CD4-positive, alpha-beta memory T cell (primary cell): ENCODE results near the gene LRP1B. TPM values are rescaled to one million over a fixed set of nuclear protein-coding genes. Genes with fewer than 3 reads are reported as not detected.
"Not testable (repeated sequence)": the region's sequence is repeated elsewhere in the genome, so short reads cannot be mapped to it uniquely, and the experiment has no call there.

Experiments
- CTCF ChIA-PET: fragments of 350-600 bp; sonication (Branson Sonifier 250); formaldehyde crosslinking; loops from one replicate; lab custom pipeline; 2021; ENCODE audit warnings: inconsistent platforms; ENCODE audit not compliant: partially characterized antibody; lab: Charles Lee
- POLR2A ChIA-PET: fragments of 350-600 bp; sonication (Branson Sonifier 250); formaldehyde crosslinking; loops from one replicate; lab custom pipeline; 2021; ENCODE audit not compliant: partially characterized antibody; lab: Charles Lee
- DNase-seq, 5 donors: peaks; one replicate each; pipeline versions ENCODE4 v3.0.0 to v3.0.0-alpha.2; 2020 to 2022; ENCODE audit warnings: mixed read lengths in 1 of 5
- H3K27ac ChIP-seq: one replicate; pipeline ENCODE4 v1.7.0; 2013; ENCODE audit warnings: low read depth, low read length
- H3K27me3 ChIP-seq: 2 replicates; pipeline ENCODE4 v1.7.0; 2013; ENCODE audit warnings: mild to moderate bottlenecking, low read length, moderate library complexity; ENCODE audit not compliant: insufficient read depth
- H3K36me3 ChIP-seq: 2 replicates; pipeline ENCODE4 v1.7.0; 2013; ENCODE audit warnings: mild to moderate bottlenecking, low read length, moderate library complexity; ENCODE audit not compliant: insufficient read depth
- H3K4me1 ChIP-seq: 2 replicates; pipeline ENCODE4 v1.7.0; 2013; ENCODE audit warnings: mild to moderate bottlenecking, low read length, moderate library complexity; ENCODE audit not compliant: insufficient read depth
- H3K4me3 ChIP-seq, 2 donors: one replicate each; pipeline ENCODE4 v1.7.0; 2013; ENCODE audit warnings: low read length in 2 of 2, mild to moderate bottlenecking in 1 of 2
- H3K9me3 ChIP-seq, 2 donors: one replicate each; pipeline ENCODE4 v1.7.0; 2013; ENCODE audit warnings: low read length in 2 of 2, control low read depth in 1 of 2; ENCODE audit not compliant: control insufficient read depth in 1 of 2
- H3K27ac Mint-ChIP-seq, 7 donors: one replicate each; pipeline ENCODE4 v1.8.0; 2020 to 2021; ENCODE audit warnings: mixed read lengths in 7 of 7, mild to moderate bottlenecking in 6 of 7, inconsistent platforms in 3 of 7, moderate library complexity in 3 of 7
- H3K27me3 Mint-ChIP-seq, 2 donors: one replicate each; pipeline ENCODE4 v1.8.0; 2020 to 2021; ENCODE audit warnings: mixed read lengths in 2 of 2
- H3K36me3 Mint-ChIP-seq, 2 donors: one replicate each; pipeline ENCODE4 v1.8.0; 2020 to 2021; ENCODE audit warnings: mixed read lengths in 2 of 2, inconsistent platforms in 1 of 2, mild to moderate bottlenecking in 1 of 2
- H3K4me1 Mint-ChIP-seq, 4 donors: one replicate each; pipeline ENCODE4 v1.8.0; 2020 to 2021; ENCODE audit warnings: mixed read lengths in 4 of 4, mild to moderate bottlenecking in 1 of 4
- H3K4me3 Mint-ChIP-seq, 8 donors: one replicate each; pipeline ENCODE4 v1.8.0; 2020 to 2021; ENCODE audit warnings: mixed read lengths in 8 of 8, mild to moderate bottlenecking in 7 of 8, moderate library complexity in 6 of 8, inconsistent platforms in 3 of 8
- H3K9me3 Mint-ChIP-seq, 8 donors: one replicate each; pipeline ENCODE4 v1.8.0; 2020 to 2021; ENCODE audit warnings: mixed read lengths in 8 of 8, mild to moderate bottlenecking in 5 of 8, inconsistent platforms in 3 of 8, moderate library complexity in 1 of 8
- intact Hi-C: fragments of 100-400 bp; cut with micrococcal nuclease; formaldehyde crosslinking; loops from one replicate; pipeline ENCODE4 v1.15.1; 2023
- polyA plus RNA-seq, 2 donors: library from polyadenylated mRNA; unstranded; fragments of 300-500 nt; fragmentation: Illumina TruSeq; gene quantifications; one replicate each; pipeline ENCODE4 v1.2.3, GENCODE V29; 2021
- total RNA-seq, 2 experiments: library from RNA; stranded (reverse); gene quantifications; one replicate each; pipeline ENCODE4 v1.2.3, GENCODE V29; 2021

The LRP1B gene
- total and polyA plus RNA-seq, 4 experiments from 2014 or later: not detected

GRCh38 chr2:140440815-140441214, 1690.0 kb downstream of the LRP1B start:
- Histone ChIP-seq H3K9me3 (no peaks in the 10 kb centered on the region), H3K27me3 (no peaks in the 10 kb centered on the region), H3K27ac (no peak overlapping the region), H3K36me3 (no peaks in the 10 kb centered on the region), H3K4me1 (no peaks in the 10 kb centered on the region), H3K4me3 (no peak overlapping the region)
- H3K4me1 Mint-ChIP-seq: no peaks in the 10 kb centered on the region
- POLR2A ChIA-PET: no interaction called here
- peaks cover 0 to 11% (median 4%) of the 10 kb centered on the region in 8 donors for H3K9me3 Mint-ChIP-seq
- H3K4me3 Mint-ChIP-seq: no peak overlapping the region
- H3K27ac Mint-ChIP-seq: no peak overlapping the region
- H3K27me3 Mint-ChIP-seq: no peaks in the 10 kb centered on the region
- CTCF ChIA-PET: no interaction called here
- H3K36me3 Mint-ChIP-seq: no peaks in the 10 kb centered on the region
- DNase-seq: no peak
- intact Hi-C loops: no loop called here

- H3K4me1 Mint-ChIP-seq: no peaks in the 10 kb centered on the region
- H3K27ac Mint-ChIP-seq: no peak overlapping the region
- CTCF ChIA-PET: no interaction called here
- peaks cover 0 to 15% (median 6%) of the 10 kb centered on the region in 8 donors for H3K9me3 Mint-ChIP-seq
- H3K36me3 Mint-ChIP-seq: no peaks in the 10 kb centered on the region
- Histone ChIP-seq H3K27me3 (no peaks in the 10 kb centered on the region), H3K4me3 (no peak overlapping the region), H3K9me3 (no peaks in the 10 kb centered on the region), H3K4me1 (no peaks in the 10 kb centered on the region), H3K27ac (no peak overlapping the region), H3K36me3 (no peaks in the 10 kb centered on the region)
- no peak overlapping the region for H3K4me3 Mint-ChIP-seq
- H3K27me3 Mint-ChIP-seq: no peaks in the 10 kb centered on the region
- intact Hi-C loops: no loop called here
- POLR2A ChIA-PET: no interaction called here
- no peak for DNase-seq
Observed at GRCh38 chr2:140436936-140437335, 1693.9 kb downstream of the LRP1B start.

- H3K4me1 Mint-ChIP-seq, H3K27me3 Mint-ChIP-seq, H3K9me3 ChIP-seq, H3K4me1 ChIP-seq, intact Hi-C loops, H3K27ac Mint-ChIP-seq, DNase-seq, POLR2A ChIA-PET, H3K4me3 Mint-ChIP-seq, H3K36me3 ChIP-seq, CTCF ChIA-PET, H3K4me3 ChIP-seq, H3K27me3 ChIP-seq, H3K27ac ChIP-seq, H3K36me3 Mint-ChIP-seq: not testable (repeated sequence)
- H3K9me3 Mint-ChIP-seq: peaks cover 0 to 13% (median 4%) of the 10 kb centered on the region in 8 donors
Observed at GRCh38 chr2:140427033-140427432, 1703.8 kb downstream of the LRP1B start.

DNA sequence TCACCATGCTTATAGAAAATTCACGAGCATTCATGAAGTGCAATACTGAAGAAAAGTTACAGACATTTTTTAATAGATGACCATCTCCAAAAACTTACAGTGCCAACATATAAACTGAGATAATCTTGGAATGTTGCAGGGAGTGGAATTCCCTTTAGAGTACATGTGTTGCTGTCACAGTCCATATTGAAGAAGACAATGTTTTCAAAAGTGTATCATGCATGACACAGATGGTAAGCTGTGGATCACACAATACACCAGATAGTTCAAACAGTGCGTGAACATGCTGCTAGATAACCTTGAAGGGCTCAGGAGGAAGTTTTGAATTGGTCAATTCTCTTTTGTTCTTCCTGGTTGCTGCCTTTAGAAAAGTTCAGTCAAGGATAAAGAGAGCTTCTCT, 1706.3 kb downstream of the LRP1B start:
- ChIA-PET POLR2A (no interaction called here), CTCF (no interaction called here)

GRCh38 chr2:140422759-140423158, 1708.1 kb downstream of the LRP1B start:
- intact Hi-C loops: no loop called here
- Mint-ChIP-seq H3K4me3 (no peak overlapping the region), H3K9me3 (peaks cover 0 to 14% (median 5%) of the 10 kb centered on the region in 8 donors), H3K4me1 (no peaks in the 10 kb centered on the region), H3K36me3 (peaks cover 0 to 3% of the 10 kb centered on the region in 2 donors), H3K27me3 (no peaks in the 10 kb centered on the region), H3K27ac (no peak overlapping the region)
- CTCF ChIA-PET: no interaction called here
- POLR2A ChIA-PET: no interaction called here
- H3K36me3 ChIP-seq: no peaks in the 10 kb centered on the region
- no peak for DNase-seq
- H3K27ac ChIP-seq: no peak overlapping the region
- no peaks in the 10 kb centered on the region for H3K27me3 ChIP-seq
- no peaks in the 10 kb centered on the region for H3K9me3 ChIP-seq
- no peak overlapping the region for H3K4me3 ChIP-seq
- no peaks in the 10 kb centered on the region for H3K4me1 ChIP-seq

More for the DNA sequence above, 1706.3 kb downstream of the LRP1B start:
- Histone ChIP-seq H3K27ac (no peak overlapping the region), H3K9me3 (no peaks in the 10 kb centered on the region), H3K4me3 (no peak overlapping the region), H3K27me3 (no peaks in the 10 kb centered on the region), H3K4me1 (no peaks in the 10 kb centered on the region), H3K36me3 (no peaks in the 10 kb centered on the region)
- no peak for DNase-seq
- Mint-ChIP-seq H3K36me3 (peaks cover 0 to 3% of the 10 kb centered on the region in 2 donors), H3K4me3 (no peak overlapping the region), H3K9me3 (peaks cover 0 to 14% (median 4%) of the 10 kb centered on the region in 8 donors), H3K4me1 (no peaks in the 10 kb centered on the region), H3K27me3 (no peaks in the 10 kb centered on the region), H3K27ac (no peak overlapping the region)
- intact Hi-C loops: no loop called here

- no peaks in the 10 kb centered on the region for H3K4me1 ChIP-seq
- no peak overlapping the region for H3K27ac ChIP-seq
- no peaks in the 10 kb centered on the region for H3K36me3 ChIP-seq
- ChIA-PET CTCF (no interaction called here), POLR2A (no interaction called here)
- no peak for DNase-seq
- no peaks in the 10 kb centered on the region for H3K27me3 ChIP-seq
- H3K27me3 Mint-ChIP-seq: no peaks in the 10 kb centered on the region
- H3K9me3 Mint-ChIP-seq: peaks cover 0 to 23% (median 7%) of the 10 kb centered on the region in 8 donors
- H3K4me3 Mint-ChIP-seq: no peak overlapping the region
- no peaks in the 10 kb centered on the region for H3K4me1 Mint-ChIP-seq
- no peak overlapping the region for H3K27ac Mint-ChIP-seq
- intact Hi-C loops: no loop called here
- H3K36me3 Mint-ChIP-seq: no peaks in the 10 kb centered on the region
- H3K4me3 ChIP-seq: no peak overlapping the region
- no peaks in the 10 kb centered on the region for H3K9me3 ChIP-seq
Observed at GRCh38 chr2:140417504-140417903, 1713.3 kb downstream of the LRP1B start.

GRCh38 chr2:140416577-140416976, 1714.2 kb downstream of the LRP1B start:
- Mint-ChIP-seq H3K4me3 (no peak overlapping the region), H3K4me1 (no peaks in the 10 kb centered on the region), H3K27ac (no peak overlapping the region), H3K27me3 (no peaks in the 10 kb centered on the region), H3K36me3 (no peaks in the 10 kb centered on the region), H3K9me3 (peaks cover 0 to 23% (median 4%) of the 10 kb centered on the region in 8 donors)
- ChIA-PET POLR2A (no interaction called here), CTCF (no interaction called here)
- H3K9me3 ChIP-seq: no peaks in the 10 kb centered on the region
- H3K27ac ChIP-seq: no peak overlapping the region
- no peak for DNase-seq
- no peaks in the 10 kb centered on the region for H3K4me1 ChIP-seq
- no peak overlapping the region for H3K4me3 ChIP-seq
- no peaks in the 10 kb centered on the region for H3K36me3 ChIP-seq
- H3K27me3 ChIP-seq: no peaks in the 10 kb centered on the region
- intact Hi-C loops: no loop called here

DNA sequence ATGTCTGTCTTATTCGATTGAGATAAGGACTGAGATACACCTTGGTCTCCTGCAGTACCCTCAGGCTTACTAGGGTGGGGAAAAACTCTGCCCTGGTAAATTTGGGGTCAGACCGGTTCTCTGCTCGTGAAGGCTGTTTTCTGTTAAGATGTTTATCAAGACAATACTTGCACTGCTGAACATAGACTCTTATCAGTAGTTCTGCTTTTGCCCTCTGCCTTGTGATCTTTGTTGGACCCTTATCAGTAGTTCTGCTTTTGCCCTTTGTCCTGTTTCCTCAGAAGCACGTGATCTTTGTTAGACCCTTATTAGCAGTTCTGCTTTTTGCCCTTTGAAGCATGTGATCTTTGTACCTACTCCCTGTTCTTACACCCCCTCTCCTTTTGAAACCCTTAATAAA, 1715.8 kb downstream of the LRP1B start:
- DNase-seq, H3K27ac Mint-ChIP-seq, intact Hi-C loops, H3K36me3 Mint-ChIP-seq, H3K27ac ChIP-seq, H3K4me3 Mint-ChIP-seq, H3K4me1 ChIP-seq, H3K4me3 ChIP-seq, H3K4me1 Mint-ChIP-seq, H3K27me3 Mint-ChIP-seq, H3K27me3 ChIP-seq, H3K9me3 ChIP-seq, H3K36me3 ChIP-seq, CTCF ChIA-PET, POLR2A ChIA-PET: not testable (repeated sequence)
- peaks cover 0 to 21% (median 4%) of the 10 kb centered on the region in 8 donors for H3K9me3 Mint-ChIP-seq
